Liver (tissue), 9 donors: ENCODE measurements around the gene GMEB2. TPM values are rescaled to one million over a fixed set of nuclear protein-coding genes. Genes with fewer than 3 reads are reported as not detected.
"Not testable (repeated sequence)": the region's sequence is repeated elsewhere in the genome, so short reads cannot be mapped to it uniquely, and the experiment has no call there.

Source experiments
- DNase-seq: peaks from one replicate; pipeline ENCODE4 v3.0.0-alpha.2; 2017; ENCODE audit warnings: low spot score
- H3K27ac ChIP-seq, 2 donors: one replicate each; pipeline ENCODE4 v1.7.0; 2013; ENCODE audit warnings: inconsistent platforms in 2 of 2, low read length in 2 of 2, control low read depth in 1 of 2, low read depth in 1 of 2, mild to moderate bottlenecking in 1 of 2
- H3K27me3 ChIP-seq, 4 donors: one replicate each; pipeline versions ENCODE4 v1.6.1 to v1.7.0; 2013; ENCODE audit warnings: low read length in 3 of 4, inconsistent platforms in 1 of 4, mild to moderate bottlenecking in 1 of 4, moderate library complexity in 1 of 4; ENCODE audit not compliant: control insufficient read depth in 4 of 4, insufficient read depth in 4 of 4
- H3K36me3 ChIP-seq, 4 donors: one replicate each; pipeline versions ENCODE4 v1.6.1 to v1.7.0; 2013; ENCODE audit warnings: low read length in 3 of 4, mild to moderate bottlenecking in 3 of 4, low read depth in 1 of 4, moderate library complexity in 1 of 4; ENCODE audit not compliant: control insufficient read depth in 4 of 4, insufficient read depth in 3 of 4
- H3K4me1 ChIP-seq, 4 donors: one replicate each; pipeline versions ENCODE4 v1.6.1 to v1.7.0; 2013; ENCODE audit warnings: low read length in 3 of 4, mild to moderate bottlenecking in 3 of 4, moderate library complexity in 1 of 4; ENCODE audit not compliant: control insufficient read depth in 4 of 4, insufficient read depth in 4 of 4
- H3K4me3 ChIP-seq, 3 donors: one replicate each; pipeline versions ENCODE4 v1.6.1 to v1.7.0; 2013; ENCODE audit warnings: low read length in 3 of 3, control low read depth in 1 of 3, low read depth in 1 of 3, mild to moderate bottlenecking in 1 of 3
- H3K9ac ChIP-seq, 2 donors: one replicate each; pipeline ENCODE4 v1.7.0; 2013; ENCODE audit warnings: low read length in 2 of 2, mild to moderate bottlenecking in 2 of 2, moderate library complexity in 2 of 2, control low read depth in 1 of 2, low read depth in 1 of 2
- H3K9me3 ChIP-seq, 4 donors: one replicate each; pipeline versions ENCODE4 v1.6.1 to v1.7.0; 2013; ENCODE audit warnings: low read length in 3 of 4; ENCODE audit not compliant: control insufficient read depth in 4 of 4
- EGR1 ChIP-seq, 2 donors: IDR thresholded peaks; 2 replicates each; pipeline ENCODE4 v1.6.1; 2016 to 2018; ENCODE audit warnings: antibody characterized with exemption in 2 of 2, low read depth in 2 of 2
- FOXA1 ChIP-seq: IDR thresholded peaks from 2 replicates; pipeline ENCODE4 v1.6.1; 2016; ENCODE audit warnings: antibody characterized with exemption
- FOXA2 ChIP-seq: IDR thresholded peaks from 2 replicates; pipeline ENCODE4 v1.6.1; 2016; ENCODE audit warnings: antibody characterized with exemption
- GABPA ChIP-seq, 2 donors: IDR thresholded peaks in 1 of 2; conservative IDR thresholded peaks in 1 of 2; 2 replicates each; pipeline ENCODE4 v1.6.1; 2016; ENCODE audit warnings: antibody characterized with exemption in 2 of 2, mild to moderate bottlenecking in 1 of 2, moderate library complexity in 1 of 2
- HNF4A ChIP-seq, 2 donors: conservative IDR thresholded peaks; 2 replicates each; pipeline ENCODE4 v1.6.1; 2016; ENCODE audit warnings: antibody characterized with exemption in 2 of 2, mild to moderate bottlenecking in 2 of 2
- HNF4G ChIP-seq: IDR thresholded peaks from 2 replicates; pipeline ENCODE4 v1.6.1; 2016; ENCODE audit warnings: antibody characterized with exemption
- JUND ChIP-seq, 2 donors: IDR thresholded peaks; 2 replicates each; pipeline ENCODE4 v1.6.1; 2016; ENCODE audit warnings: antibody characterized with exemption in 2 of 2
- NR2F2 ChIP-seq: IDR thresholded peaks from 2 replicates; pipeline ENCODE4 v1.6.1; 2016; ENCODE audit warnings: antibody characterized with exemption
- RAD21 ChIP-seq, 2 donors: IDR thresholded peaks; 2 replicates each; pipeline ENCODE4 v1.6.1; 2016; ENCODE audit warnings: antibody characterized with exemption in 2 of 2, mild to moderate bottlenecking in 2 of 2
- REST ChIP-seq: IDR thresholded peaks from 2 replicates; pipeline ENCODE4 v1.6.1; 2016; ENCODE audit warnings: antibody characterized with exemption, mild to moderate bottlenecking
- RXRA ChIP-seq, 2 donors: IDR thresholded peaks; 2 replicates each; pipeline ENCODE4 v1.6.1; 2017 to 2018; ENCODE audit warnings: antibody characterized with exemption in 2 of 2, mild to moderate bottlenecking in 1 of 2
- SP1 ChIP-seq: IDR thresholded peaks from 2 replicates; pipeline ENCODE4 v1.6.1; 2018; ENCODE audit warnings: antibody characterized with exemption, mild to moderate bottlenecking
- YY1 ChIP-seq: IDR thresholded peaks from 2 replicates; pipeline ENCODE4 v1.6.1; 2016; ENCODE audit warnings: antibody characterized with exemption, mild to moderate bottlenecking
- WGBS: extraction: QIAGEN DNeasy Blood & Tissue Kit; methylation state at CpG from one replicate; pipeline ENCODE4 v1.1.7; 2013; 5-methylcytosine and 5-hydroxymethylcytosine counted together
- polyA plus RNA-seq, 2 donors: library from polyadenylated mRNA; stranded (reverse) in 1 of 2; unstranded in 1 of 2; fragments of 200-250 nt in 1 of 2; fragments of >200 nt in 1 of 2; fragmentation: Nextera tagmentation in 1 of 2; extraction: Ambion mirVana in 1 of 2; gene quantifications; one replicate each; pipeline versions ENCODE4 v1.2.1 to v1.2.3, GENCODE V29; 2013 to 2015
- total RNA-seq, 2 donors: library from RNA; depleted of rRNA; stranded (reverse); fragments of >200 nt; gene quantifications; one replicate each; pipeline ENCODE4 v1.2.3, GENCODE V29; 2014
- TF ChIP-seq, protein P1 (sequence below): IDR thresholded peaks from 2 replicates; pipeline ENCODE4 v1.6.1; 2016; ENCODE audit warnings: antibody characterized with exemption
- TF ChIP-seq, protein P2 (sequence below): fragments of 150-350 bp; IDR thresholded peaks from 2 replicates; pipeline ENCODE4 v1.5.1; 2017; ENCODE audit warnings: improper control_type of control experiment, low read depth, low read length; ENCODE audit not compliant: missing input control
- TF ChIP-seq, protein P3 (sequence below): IDR thresholded peaks from 2 replicates; pipeline ENCODE4 v1.6.1; 2016; ENCODE audit warnings: antibody characterized with exemption
- TF ChIP-seq, protein P4 (sequence below): IDR thresholded peaks from 2 replicates; pipeline ENCODE4 v1.6.1; 2016; ENCODE audit warnings: antibody characterized with exemption
- donor health status: healthy.
- donor health status: healthy.
- donor health status: healthy.
- donor health status: healthy.
- donor health status: healthy.

GMEB2 gene
- total and polyA plus RNA-seq, 4 donors: 1.3 to 8.6 (median 5.3) TPM

DNA sequence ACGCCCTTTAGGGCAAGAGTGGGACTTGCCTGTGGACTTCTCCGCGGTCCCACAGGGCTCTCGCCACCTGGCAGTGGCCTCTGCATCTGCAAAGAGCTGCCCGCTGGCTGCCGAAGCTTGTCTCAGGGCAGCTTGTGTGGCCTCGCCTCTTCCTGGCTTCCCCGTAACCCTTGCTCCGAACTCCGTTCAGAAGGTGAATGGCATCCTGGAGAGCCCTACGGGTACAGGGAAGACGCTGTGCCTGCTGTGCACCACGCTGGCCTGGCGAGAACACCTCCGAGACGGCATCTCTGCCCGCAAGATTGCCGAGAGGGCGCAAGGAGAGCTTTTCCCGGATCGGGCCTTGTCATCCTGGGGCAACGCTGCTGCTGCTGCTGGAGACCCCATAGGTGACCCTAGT, 34.2 kb upstream of the GMEB2 start:
- TF ChIP-seq, protein P1, sequence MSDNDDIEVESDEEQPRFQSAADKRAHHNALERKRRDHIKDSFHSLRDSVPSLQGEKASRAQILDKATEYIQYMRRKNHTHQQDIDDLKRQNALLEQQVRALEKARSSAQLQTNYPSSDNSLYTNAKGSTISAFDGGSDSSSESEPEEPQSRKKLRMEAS: no peak
- TF ChIP-seq HNF4G (no peak), FOXA2 (no peak), NR2F2 (no peak), FOXA1 (no peak), SP1 (no peak), HNF4A (conservative IDR thresholded peaks at IDR 0.05) (no peak), EGR1 (IDR thresholded peaks at IDR 0.05; ENCODE audit: low read depth in 2 of 2) (no peak), GABPA (IDR thresholded peaks at IDR 0.05 in 1 of 2, conservative IDR thresholded peaks at IDR 0.05 in 1 of 2) (no peak), RXRA (IDR thresholded peaks at IDR 0.05) (no peak), REST (no peak), JUND (IDR thresholded peaks at IDR 0.05) (no peak), RAD21 (IDR thresholded peaks at IDR 0.05) (no peak), YY1 (no peak)
- TF ChIP-seq, protein P2, sequence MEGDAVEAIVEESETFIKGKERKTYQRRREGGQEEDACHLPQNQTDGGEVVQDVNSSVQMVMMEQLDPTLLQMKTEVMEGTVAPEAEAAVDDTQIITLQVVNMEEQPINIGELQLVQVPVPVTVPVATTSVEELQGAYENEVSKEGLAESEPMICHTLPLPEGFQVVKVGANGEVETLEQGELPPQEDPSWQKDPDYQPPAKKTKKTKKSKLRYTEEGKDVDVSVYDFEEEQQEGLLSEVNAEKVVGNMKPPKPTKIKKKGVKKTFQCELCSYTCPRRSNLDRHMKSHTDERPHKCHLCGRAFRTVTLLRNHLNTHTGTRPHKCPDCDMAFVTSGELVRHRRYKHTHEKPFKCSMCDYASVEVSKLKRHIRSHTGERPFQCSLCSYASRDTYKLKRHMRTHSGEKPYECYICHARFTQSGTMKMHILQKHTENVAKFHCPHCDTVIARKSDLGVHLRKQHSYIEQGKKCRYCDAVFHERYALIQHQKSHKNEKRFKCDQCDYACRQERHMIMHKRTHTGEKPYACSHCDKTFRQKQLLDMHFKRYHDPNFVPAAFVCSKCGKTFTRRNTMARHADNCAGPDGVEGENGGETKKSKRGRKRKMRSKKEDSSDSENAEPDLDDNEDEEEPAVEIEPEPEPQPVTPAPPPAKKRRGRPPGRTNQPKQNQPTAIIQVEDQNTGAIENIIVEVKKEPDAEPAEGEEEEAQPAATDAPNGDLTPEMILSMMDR: no peak
- TF ChIP-seq, protein P3, sequence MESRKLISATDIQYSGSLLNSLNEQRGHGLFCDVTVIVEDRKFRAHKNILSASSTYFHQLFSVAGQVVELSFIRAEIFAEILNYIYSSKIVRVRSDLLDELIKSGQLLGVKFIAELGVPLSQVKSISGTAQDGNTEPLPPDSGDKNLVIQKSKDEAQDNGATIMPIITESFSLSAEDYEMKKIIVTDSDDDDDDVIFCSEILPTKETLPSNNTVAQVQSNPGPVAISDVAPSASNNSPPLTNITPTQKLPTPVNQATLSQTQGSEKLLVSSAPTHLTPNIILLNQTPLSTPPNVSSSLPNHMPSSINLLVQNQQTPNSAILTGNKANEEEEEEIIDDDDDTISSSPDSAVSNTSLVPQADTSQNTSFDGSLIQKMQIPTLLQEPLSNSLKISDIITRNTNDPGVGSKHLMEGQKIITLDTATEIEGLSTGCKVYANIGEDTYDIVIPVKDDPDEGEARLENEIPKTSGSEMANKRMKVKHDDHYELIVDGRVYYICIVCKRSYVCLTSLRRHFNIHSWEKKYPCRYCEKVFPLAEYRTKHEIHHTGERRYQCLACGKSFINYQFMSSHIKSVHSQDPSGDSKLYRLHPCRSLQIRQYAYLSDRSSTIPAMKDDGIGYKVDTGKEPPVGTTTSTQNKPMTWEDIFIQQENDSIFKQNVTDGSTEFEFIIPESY: no peak
- TF ChIP-seq, protein P4, sequence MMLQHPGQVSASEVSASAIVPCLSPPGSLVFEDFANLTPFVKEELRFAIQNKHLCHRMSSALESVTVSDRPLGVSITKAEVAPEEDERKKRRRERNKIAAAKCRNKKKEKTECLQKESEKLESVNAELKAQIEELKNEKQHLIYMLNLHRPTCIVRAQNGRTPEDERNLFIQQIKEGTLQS: no peak
- DNase-seq: no peak
- no peak overlapping the region for H3K27ac ChIP-seq
- no peaks in the 10 kb centered on the region for H3K27me3 ChIP-seq
- H3K4me1 ChIP-seq: peaks cover 3 to 21% (median 16%) of the 10 kb centered on the region in 4 donors
- no peak overlapping the region for H3K4me3 ChIP-seq
- H3K36me3 ChIP-seq: peaks cover under 1 to 25% (median 12%) of the 10 kb centered on the region in 4 donors
- H3K9me3 ChIP-seq: no peaks in the 10 kb centered on the region
- H3K9ac ChIP-seq: no peak overlapping the region
- 98% methylated on average over 22 of the region's 22 CpGs for WGBS

DNA sequence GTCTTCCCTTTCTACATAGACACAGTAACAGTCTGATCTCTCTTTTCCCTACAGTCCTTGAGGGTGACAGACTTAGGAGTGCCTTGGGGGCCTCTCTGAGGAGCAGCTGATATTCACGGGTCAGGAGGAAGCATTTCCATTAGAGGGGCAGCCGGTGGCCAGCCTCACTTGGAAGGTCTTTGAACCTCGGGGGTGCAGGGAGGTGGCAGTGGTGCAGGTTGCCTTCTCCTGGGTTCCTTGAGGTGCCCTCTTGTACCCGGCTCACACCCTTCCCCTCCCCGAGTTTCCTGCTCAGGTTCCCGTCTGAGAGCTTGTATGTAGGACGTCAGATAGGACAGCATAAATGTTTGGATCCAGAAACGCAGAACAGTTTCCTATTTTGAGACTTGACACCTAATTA, 33.7 kb upstream of the GMEB2 start:
- peaks cover 3 to 21% (median 16%) of the 10 kb centered on the region in 4 donors for H3K4me1 ChIP-seq
- peaks cover 0 to 20% (median 10%) of the 10 kb centered on the region in 4 donors for H3K36me3 ChIP-seq
- H3K4me3 ChIP-seq: no peak overlapping the region
- H3K9me3 ChIP-seq: no peaks in the 10 kb centered on the region
- TF ChIP-seq FOXA2: no peak
- TF ChIP-seq HNF4A (conservative IDR thresholded peaks at IDR 0.05): no peak
- no peak for TF ChIP-seq RAD21 (IDR thresholded peaks at IDR 0.05)
- TF ChIP-seq, protein P4: no peak
- no peak overlapping the region for H3K27ac ChIP-seq
- DNase-seq: no peak
- H3K27me3 ChIP-seq: no peaks in the 10 kb centered on the region
- no peak overlapping the region for H3K9ac ChIP-seq
- WGBS: 91% methylated on average over 8 of the region's 8 CpGs

DNA sequence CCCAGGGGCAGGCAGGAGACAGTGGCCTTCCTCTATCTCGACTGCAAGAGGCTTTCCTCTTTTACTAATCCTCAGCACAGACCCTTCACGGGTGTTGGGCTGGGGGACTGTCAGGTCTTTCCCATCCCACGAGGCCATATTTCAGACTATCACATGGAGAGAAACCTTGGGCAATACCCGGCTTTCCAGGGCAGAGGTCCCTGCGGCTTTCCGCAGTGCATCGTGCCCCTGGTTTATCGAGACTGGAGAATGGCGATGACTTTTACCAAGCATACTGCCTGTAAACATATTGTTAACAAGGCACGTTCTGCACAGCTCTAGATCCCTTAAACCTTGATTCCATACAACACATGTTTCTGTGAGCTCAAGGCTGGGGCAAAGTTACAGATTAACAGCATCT, 33.3 kb upstream of the GMEB2 start:
- H3K9ac ChIP-seq, H3K27ac ChIP-seq, DNase-seq, H3K4me3 ChIP-seq, H3K27me3 ChIP-seq, H3K9me3 ChIP-seq: not testable (repeated sequence)
- 91% methylated on average over 10 of the region's 10 CpGs for WGBS
- Histone ChIP-seq H3K36me3 (peaks cover 0 to 18% (median 10%) of the 10 kb centered on the region in 4 donors), H3K4me1 (peaks cover 3 to 21% (median 16%) of the 10 kb centered on the region in 4 donors)
